K562 (cell line): ENCODE measurements around the gene FERMT3. TPM values are rescaled to one million over a fixed set of nuclear protein-coding genes. Genes with fewer than 3 reads are reported as not detected.

Experiments used
- BACH1 ChIP-seq: fragments of 200-800 bp; sonication (Bioruptor generic); IDR thresholded peaks from 2 replicates; pipeline ENCODE4 v1.6.1; 2016; ENCODE audit warnings: missing genetic modification characterization, missing compliant biosample characterization
- GTF2A2 ChIP-seq: IDR thresholded peaks from 2 replicates; pipeline ENCODE4 v1.6.1; 2016; ENCODE audit warnings: mild to moderate bottlenecking, missing genetic modification characterization, missing compliant biosample characterization
- ILK ChIP-seq: fragments of 450-650 bp; IDR thresholded peaks from 2 replicates; pipeline ENCODE4 v1.6.1; 2016; ENCODE audit warnings: missing genetic modification characterization, low read depth, mild to moderate bottlenecking, missing compliant biosample characterization, moderate library complexity, borderline replicate concordance
- JUN ChIP-seq, 2 experiments: sonication (generic) in 1 of 2; formaldehyde crosslinking in 1 of 2; IDR thresholded peaks; 2 replicates each; pipeline versions ENCODE4 v1.6.1 to v1.8.0; 2012 to 2022; ENCODE audit warnings: borderline replicate concordance in 2 of 2, mild to moderate bottlenecking in 2 of 2, improper control_type of control experiment in 1 of 2, low read depth in 1 of 2, low read length in 1 of 2, missing genetic modification reagents in 1 of 2
- KAT2B ChIP-seq: IDR thresholded peaks from one replicate; pipeline ENCODE4 v1.6.1; 2012; ENCODE audit warnings: low read depth, mild to moderate bottlenecking, control low read depth, inconsistent platforms, low read length, moderate library complexity
- MAFG ChIP-seq: fragments of 450-650 bp; conservative IDR thresholded peaks from 2 replicates; pipeline ENCODE4 v1.6.1; 2016; ENCODE audit warnings: missing genetic modification characterization, missing compliant biosample characterization
- MCM7 ChIP-seq, 2 experiments: fragments of 450-650 bp; IDR thresholded peaks; 2 replicates each; pipeline ENCODE4 v1.6.1; 2016 to 2018
- NCOA6 ChIP-seq: fragments of 450-650 bp; IDR thresholded peaks from 2 replicates; pipeline ENCODE4 v1.6.1; 2017; ENCODE audit warnings: mild to moderate bottlenecking
- POLR2A ChIP-seq: fragments of 450-650 bp; conservative IDR thresholded peaks from 2 replicates; pipeline ENCODE4 v1.6.1; 2016
- POLR2AphosphoS5 ChIP-seq: IDR thresholded peaks from 2 replicates; pipeline ENCODE4 v1.6.1; 2011; ENCODE audit warnings: mild to moderate bottlenecking, low read depth, low read length, moderate library complexity; ENCODE audit not compliant: control insufficient read depth, insufficient read depth
- POLR2G ChIP-seq: fragments of 200-400 bp; formaldehyde crosslinking; IDR thresholded peaks from 2 replicates; pipeline ENCODE4 v1.6.1; 2017; ENCODE audit warnings: low read depth, mild to moderate bottlenecking, antibody characterized with exemption, low read length, moderate library complexity
- RBM17 ChIP-seq: fragments of 200-400 bp; formaldehyde crosslinking; IDR thresholded peaks from 2 replicates; pipeline ENCODE4 v1.6.1; 2017; ENCODE audit warnings: low read depth, mild to moderate bottlenecking, low read length, borderline replicate concordance
- SETDB1 ChIP-seq: IDR thresholded peaks from one replicate; pipeline ENCODE4 v1.6.1; 2012; ENCODE audit warnings: low read length, control low read depth, inconsistent platforms
- SNRNP70 ChIP-seq: fragments of 200-400 bp; formaldehyde crosslinking; optimal IDR thresholded peaks from 2 replicates; pipeline ENCODE3; 2017; ENCODE audit warnings: low read depth, low read length
- YY1 ChIP-seq, 3 experiments: IDR thresholded peaks; 2 replicates each; pipeline ENCODE4 v1.6.1; 2011; ENCODE audit warnings: low read length in 2 of 3, mild to moderate bottlenecking in 2 of 3, moderate library complexity in 2 of 3, borderline replicate concordance in 1 of 3, control low read depth in 1 of 3, low read depth in 1 of 3; ENCODE audit not compliant: insufficient read depth in 3 of 3, insufficient replicate concordance in 2 of 3, control insufficient read depth in 1 of 3, insufficient read length in 1 of 3; ENCODE audit errors: extremely low read depth in 1 of 3
- ZBTB8A ChIP-seq: fragments of 450-650 bp; IDR thresholded peaks from 2 replicates; pipeline ENCODE4 v1.6.1; 2018; ENCODE audit warnings: mild to moderate bottlenecking, moderate library complexity; ENCODE audit not compliant: partially characterized antibody
- ZNF766 ChIP-seq: fragments of 200-800 bp; sonication (Bioruptor generic); conservative IDR thresholded peaks from 2 replicates; pipeline ENCODE4 v1.6.1; 2016; ENCODE audit warnings: missing genetic modification characterization, missing compliant biosample characterization
- polyA plus RNA-seq, 8 experiments: library from polyadenylated mRNA; depleted of rRNA in 4 of 8; stranded (reverse) in 5 of 8; unstranded in 3 of 8; fragments of >200 nt; fragmentation: Nextera tagmentation in 2 of 8; fragmentation: Illumina TruSeq in 1 of 8; extraction: Ambion mirVana in 2 of 8; extraction: Trizol in 1 of 8; gene quantifications; 2 replicates each; pipeline versions ENCODE4 v1.2.1 to v1.2.3, GENCODE V29; 2011 to 2014; ENCODE audit warnings: inconsistent platforms in 1 of 8, missing spikeins in 1 of 8
- total RNA-seq, 7 experiments: library from RNA; depleted of rRNA in 6 of 7; stranded (reverse); fragments of >200 nt in 6 of 7; fragmentation: Illumina TruSeq in 2 of 7; extraction: Trizol in 2 of 7; gene quantifications; 2 replicates each; pipeline versions ENCODE4 v1.2.1 to v1.2.3, GENCODE V29; 2011 to 2021; ENCODE audit warnings: low replicate concordance in 1 of 7
- TF ChIP-seq, protein P1 (sequence below): fragments of 250-450 bp; sonication (Bioruptor Pico); IDR thresholded peaks from 2 replicates; pipeline ENCODE4 v1.9.0; 2021; ENCODE audit warnings: mild to moderate bottlenecking, inconsistent platforms
- TF ChIP-seq, protein P2 (sequence below): fragments of 450-650 bp; IDR thresholded peaks from 2 replicates; pipeline ENCODE4 v1.6.1; 2016; ENCODE audit warnings: mild to moderate bottlenecking
- TF ChIP-seq, protein P3 (sequence below): fragments of 450-650 bp; IDR thresholded peaks from one replicate; pipeline ENCODE4 v1.6.1; 2018; ENCODE audit warnings: mild to moderate bottlenecking, moderate library complexity; ENCODE audit not compliant: partially characterized antibody

The FERMT3 gene
- total and polyA plus RNA-seq, 9 of the 15 experiments (the other 6 are each of a cell fraction or from before 2014, with no cell fraction given) = 3.2 to 275 (median 79.7) TPM

DNA sequence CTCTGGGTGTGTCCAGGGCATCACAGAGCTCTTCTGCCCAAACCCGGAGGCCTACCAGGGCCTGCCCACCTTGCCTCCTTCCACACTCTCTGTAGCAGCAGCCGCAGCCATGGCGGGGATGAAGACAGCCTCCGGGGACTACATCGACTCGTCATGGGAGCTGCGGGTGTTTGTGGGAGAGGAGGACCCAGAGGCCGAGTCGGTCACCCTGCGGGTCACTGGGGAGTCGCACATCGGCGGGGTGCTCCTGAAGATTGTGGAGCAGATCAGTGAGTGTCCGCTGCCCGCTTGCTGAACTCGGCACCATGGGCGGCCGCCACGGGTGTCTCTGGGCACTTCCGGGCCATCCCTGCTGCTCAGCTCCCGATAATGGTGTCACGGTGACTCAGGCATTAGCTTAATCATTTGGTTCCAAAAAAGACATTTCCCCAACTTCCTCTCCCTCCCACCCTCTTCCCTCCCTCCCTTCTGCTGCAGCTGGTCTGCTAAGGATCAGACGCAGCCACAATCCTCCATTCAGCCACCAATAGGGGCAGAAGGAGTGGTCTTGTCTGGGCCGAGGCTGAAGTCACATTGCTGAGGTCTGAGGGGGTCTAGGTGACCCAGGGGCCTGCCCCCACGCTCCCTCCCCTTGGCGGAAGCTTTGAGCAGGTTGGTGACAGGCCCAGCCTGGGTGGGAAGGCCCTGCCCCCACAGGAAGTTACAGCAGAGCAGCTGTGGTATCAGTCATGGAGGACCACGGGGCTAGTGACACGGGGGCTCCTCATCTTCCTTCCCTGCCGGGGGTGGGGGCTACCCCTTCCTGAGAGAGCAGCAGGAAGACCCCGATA, 950 bp downstream of the FERMT3 start (continued):
- no peak for TF ChIP-seq ILK (tag)
- TF ChIP-seq, protein P1, sequence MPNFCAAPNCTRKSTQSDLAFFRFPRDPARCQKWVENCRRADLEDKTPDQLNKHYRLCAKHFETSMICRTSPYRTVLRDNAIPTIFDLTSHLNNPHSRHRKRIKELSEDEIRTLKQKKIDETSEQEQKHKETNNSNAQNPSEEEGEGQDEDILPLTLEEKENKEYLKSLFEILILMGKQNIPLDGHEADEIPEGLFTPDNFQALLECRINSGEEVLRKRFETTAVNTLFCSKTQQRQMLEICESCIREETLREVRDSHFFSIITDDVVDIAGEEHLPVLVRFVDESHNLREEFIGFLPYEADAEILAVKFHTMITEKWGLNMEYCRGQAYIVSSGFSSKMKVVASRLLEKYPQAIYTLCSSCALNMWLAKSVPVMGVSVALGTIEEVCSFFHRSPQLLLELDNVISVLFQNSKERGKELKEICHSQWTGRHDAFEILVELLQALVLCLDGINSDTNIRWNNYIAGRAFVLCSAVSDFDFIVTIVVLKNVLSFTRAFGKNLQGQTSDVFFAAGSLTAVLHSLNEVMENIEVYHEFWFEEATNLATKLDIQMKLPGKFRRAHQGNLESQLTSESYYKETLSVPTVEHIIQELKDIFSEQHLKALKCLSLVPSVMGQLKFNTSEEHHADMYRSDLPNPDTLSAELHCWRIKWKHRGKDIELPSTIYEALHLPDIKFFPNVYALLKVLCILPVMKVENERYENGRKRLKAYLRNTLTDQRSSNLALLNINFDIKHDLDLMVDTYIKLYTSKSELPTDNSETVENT (CRISPR knock-in tag) = no peak
- TF ChIP-seq BACH1 = 0 out of 2 replicates have a peak, but pooled peaks have one; percentile 49
- TF ChIP-seq, protein P2, sequence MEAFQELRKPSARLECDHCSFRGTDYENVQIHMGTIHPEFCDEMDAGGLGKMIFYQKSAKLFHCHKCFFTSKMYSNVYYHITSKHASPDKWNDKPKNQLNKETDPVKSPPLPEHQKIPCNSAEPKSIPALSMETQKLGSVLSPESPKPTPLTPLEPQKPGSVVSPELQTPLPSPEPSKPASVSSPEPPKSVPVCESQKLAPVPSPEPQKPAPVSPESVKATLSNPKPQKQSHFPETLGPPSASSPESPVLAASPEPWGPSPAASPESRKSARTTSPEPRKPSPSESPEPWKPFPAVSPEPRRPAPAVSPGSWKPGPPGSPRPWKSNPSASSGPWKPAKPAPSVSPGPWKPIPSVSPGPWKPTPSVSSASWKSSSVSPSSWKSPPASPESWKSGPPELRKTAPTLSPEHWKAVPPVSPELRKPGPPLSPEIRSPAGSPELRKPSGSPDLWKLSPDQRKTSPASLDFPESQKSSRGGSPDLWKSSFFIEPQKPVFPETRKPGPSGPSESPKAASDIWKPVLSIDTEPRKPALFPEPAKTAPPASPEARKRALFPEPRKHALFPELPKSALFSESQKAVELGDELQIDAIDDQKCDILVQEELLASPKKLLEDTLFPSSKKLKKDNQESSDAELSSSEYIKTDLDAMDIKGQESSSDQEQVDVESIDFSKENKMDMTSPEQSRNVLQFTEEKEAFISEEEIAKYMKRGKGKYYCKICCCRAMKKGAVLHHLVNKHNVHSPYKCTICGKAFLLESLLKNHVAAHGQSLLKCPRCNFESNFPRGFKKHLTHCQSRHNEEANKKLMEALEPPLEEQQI = no peak
- TF ChIP-seq YY1 (IDR thresholded peaks at IDR 0.05; ENCODE audit: borderline replicate concordance in 1 of 3, control insufficient read depth in 1 of 3, extremely low read depth in 1 of 3, insufficient read depth in 3 of 3, insufficient read length in 1 of 3, insufficient replicate concordance in 2 of 3, low read depth in 1 of 3, low read length in 2 of 3) = peak; percentile 32 to 81 (median 79)
- no peak for TF ChIP-seq KAT2B
- peak; percentile 88 for TF ChIP-seq POLR2A
- no peak for TF ChIP-seq SETDB1
- no peak for TF ChIP-seq RBM17
- TF ChIP-seq MAFG = peak; percentile 90
- TF ChIP-seq POLR2G = peak; percentile 78
- TF ChIP-seq NCOA6 = no peak
- peak; percentile 89 for TF ChIP-seq ZNF766 (CRISPR knock-in tag)
- no peak for TF ChIP-seq SNRNP70
- TF ChIP-seq JUN (IDR thresholded peaks at IDR 0.05; ENCODE audit: borderline replicate concordance, low read depth, low read length) = no peak
- TF ChIP-seq JUN (CRISPR knock-in tag; IDR thresholded peaks at IDR 0.05; ENCODE audit: borderline replicate concordance) = 0 out of 2 replicates have a peak, but pooled peaks have one; percentile 55
- TF ChIP-seq MCM7 (IDR thresholded peaks at IDR 0.05) = no peak
- TF ChIP-seq ZBTB8A = no peak
- no peak for TF ChIP-seq GTF2A2 (tag)
- peak; percentile 79 for TF ChIP-seq POLR2AphosphoS5
- TF ChIP-seq, protein P3, sequence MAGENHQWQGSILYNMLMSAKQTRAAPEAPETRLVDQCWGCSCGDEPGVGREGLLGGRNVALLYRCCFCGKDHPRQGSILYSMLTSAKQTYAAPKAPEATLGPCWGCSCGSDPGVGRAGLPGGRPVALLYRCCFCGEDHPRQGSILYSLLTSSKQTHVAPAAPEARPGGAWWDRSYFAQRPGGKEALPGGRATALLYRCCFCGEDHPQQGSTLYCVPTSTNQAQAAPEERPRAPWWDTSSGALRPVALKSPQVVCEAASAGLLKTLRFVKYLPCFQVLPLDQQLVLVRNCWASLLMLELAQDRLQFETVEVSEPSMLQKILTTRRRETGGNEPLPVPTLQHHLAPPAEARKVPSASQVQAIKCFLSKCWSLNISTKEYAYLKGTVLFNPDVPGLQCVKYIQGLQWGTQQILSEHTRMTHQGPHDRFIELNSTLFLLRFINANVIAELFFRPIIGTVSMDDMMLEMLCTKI = no peak
